Endodermal cell (in vitro differentiated cells): Measurements from ENCODE around the gene PXN. TPM values are rescaled to one million over a fixed set of nuclear protein-coding genes. Genes with fewer than 3 reads are reported as not detected.

Source experiments
- DNase-seq: peaks from one replicate; pipeline ENCODE4 v3.0.0-alpha.2; 2017
- H3K27ac ChIP-seq: 2 replicates; pipeline ENCODE4 v1.5.1; 2013; ENCODE audit warnings: mild to moderate bottlenecking, low read depth, low read length, moderate library complexity
- H3K27me3 ChIP-seq: 2 replicates; pipeline ENCODE4 v1.6.1; 2013; ENCODE audit warnings: mild to moderate bottlenecking, low read length, moderate library complexity; ENCODE audit not compliant: insufficient read depth, control insufficient read depth, poor library complexity, severe bottlenecking
- H3K36me3 ChIP-seq: 2 replicates; pipeline ENCODE4 v1.7.0; 2013; ENCODE audit warnings: mild to moderate bottlenecking, low read length, moderate library complexity; ENCODE audit not compliant: control insufficient read depth, insufficient read depth
- H3K4me1 ChIP-seq: one replicate; pipeline ENCODE4 v1.7.0; 2013; ENCODE audit warnings: low read length; ENCODE audit not compliant: control insufficient read depth, insufficient read depth
- H3K4me3 ChIP-seq: 2 replicates; pipeline ENCODE4 v1.5.1; 2013; ENCODE audit warnings: mild to moderate bottlenecking, low read length, moderate library complexity
- H3K9ac ChIP-seq: 2 replicates; pipeline ENCODE4 v1.6.1; 2013; ENCODE audit warnings: mild to moderate bottlenecking, low read length, moderate library complexity; ENCODE audit not compliant: poor library complexity, severe bottlenecking; ENCODE audit errors: extremely low read depth
- H3K9me3 ChIP-seq: 2 replicates; pipeline ENCODE4 v1.6.1; 2013; ENCODE audit warnings: mild to moderate bottlenecking, low read length, moderate library complexity; ENCODE audit not compliant: control insufficient read depth
- H3K27ac Mint-ChIP-seq: 2 replicates; pipeline ENCODE4 v1.8.0; 2020; ENCODE audit warnings: mixed read lengths
- H3K27me3 Mint-ChIP-seq: 2 replicates; pipeline ENCODE4 v1.8.0; 2021; ENCODE audit warnings: mild to moderate bottlenecking, mixed read lengths; ENCODE audit not compliant: insufficient read depth
- H3K36me3 Mint-ChIP-seq: 2 replicates; pipeline ENCODE4 v1.8.0; 2020; ENCODE audit warnings: low read depth, mixed read lengths
- H3K4me1 Mint-ChIP-seq: 2 replicates; pipeline ENCODE4 v1.8.0; 2020; ENCODE audit warnings: mixed read lengths
- H3K4me3 Mint-ChIP-seq: 2 replicates; pipeline ENCODE4 v1.8.0; 2020; ENCODE audit warnings: mild to moderate bottlenecking, moderate library complexity, mixed read lengths
- H3K9me3 Mint-ChIP-seq: 2 replicates; pipeline ENCODE4 v1.8.0; 2020; ENCODE audit warnings: mild to moderate bottlenecking, mixed read lengths
- WGBS, 2 experiments: methylation state at CpG; one replicate each; pipeline versions ENCODE4 v1.1.5 to v1.1.7; 2013; ENCODE audit warnings: missing lambda C conversion rate in 2 of 2, mixed read lengths in 1 of 2; ENCODE audit not compliant: insufficient coverage in 1 of 2, insufficient read length in 1 of 2; 5-methylcytosine and 5-hydroxymethylcytosine counted together
- total RNA-seq, 2 donors: library from RNA; stranded (reverse); fragmentation: NEBNext Ultra II Directional in 1 of 2; extraction: Animal tissue kit (Norgen Biotek cat#: 25700) in 1 of 2; gene quantifications; 2 replicates in 1 of 2; 3 replicates in 1 of 2; pipeline ENCODE4 v1.2.1, GENCODE V29; 2021
- TF ChIP-seq, protein P1 (sequence below): fragments of 200-600 bp; sonication (generic); conservative IDR thresholded peaks from 2 replicates; pipeline ENCODE4 v1.5.0; 2021; ENCODE audit warnings: antibody characterized with exemption, mild to moderate bottlenecking

PXN gene
- total RNA-seq, 2 donors from 2014 or later = 58.4 to 92.7 TPM

DNA sequence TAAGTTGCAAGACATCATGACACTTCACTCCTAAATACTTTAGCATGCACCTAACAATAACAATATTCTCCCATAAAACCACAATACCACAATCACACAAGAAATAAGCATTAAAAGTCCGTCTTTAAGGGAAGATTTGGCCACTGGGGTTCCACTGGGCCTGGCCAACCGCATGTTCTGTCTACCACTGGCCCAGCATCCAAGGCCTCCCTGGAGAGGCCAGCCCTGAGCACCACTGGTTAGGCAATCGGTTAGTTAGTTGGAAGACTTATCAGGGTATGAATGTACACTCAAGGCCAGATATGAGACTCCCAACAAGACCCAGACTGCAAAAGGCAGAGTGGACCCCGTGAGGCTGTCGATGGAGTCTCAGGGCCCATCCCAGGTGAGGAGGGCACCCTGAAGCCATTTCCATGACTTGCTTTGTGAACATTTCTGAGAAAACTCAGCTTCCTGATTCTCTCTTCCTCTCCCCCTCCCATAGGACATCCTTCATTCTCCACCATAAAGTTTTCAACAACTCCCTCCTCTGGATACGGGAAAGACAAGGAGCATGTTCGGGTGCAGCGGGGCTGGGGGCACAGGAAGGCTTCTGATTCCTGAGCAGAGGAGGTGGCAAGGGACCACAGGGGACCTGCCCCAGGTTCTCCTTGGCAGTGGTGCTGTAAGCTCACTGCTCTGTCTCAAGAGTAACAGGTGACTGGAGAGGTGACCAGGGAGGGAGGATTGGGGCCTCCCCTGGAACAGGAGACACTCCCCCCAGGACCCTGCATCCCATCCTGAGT is 5.9 kb downstream of the PXN start:
- Mint-ChIP-seq H3K27me3 (no peaks in the 10 kb centered on the region), H3K9me3 (no peaks in the 10 kb centered on the region), H3K36me3 (peaks cover 13% of the 10 kb centered on the region), H3K4me3 (no peak overlapping the region), H3K27ac (peak overlapping the region; percentile 82), H3K4me1 (peaks cover 55% of the 10 kb centered on the region)
- Histone ChIP-seq H3K27ac (no peak overlapping the region), H3K4me3 (no peak overlapping the region), H3K9ac (no peak overlapping the region), H3K36me3 (peaks cover 16% of the 10 kb centered on the region), H3K9me3 (no peaks in the 10 kb centered on the region), H3K27me3 (no peaks in the 10 kb centered on the region), H3K4me1 (peaks cover 21% of the 10 kb centered on the region)
- peak; percentile 47 for DNase-seq
- 84 to 93% methylated on average over 4 to 8 of the region's 8 CpGs for WGBS, 2 experiments
- TF ChIP-seq, protein P1, sequence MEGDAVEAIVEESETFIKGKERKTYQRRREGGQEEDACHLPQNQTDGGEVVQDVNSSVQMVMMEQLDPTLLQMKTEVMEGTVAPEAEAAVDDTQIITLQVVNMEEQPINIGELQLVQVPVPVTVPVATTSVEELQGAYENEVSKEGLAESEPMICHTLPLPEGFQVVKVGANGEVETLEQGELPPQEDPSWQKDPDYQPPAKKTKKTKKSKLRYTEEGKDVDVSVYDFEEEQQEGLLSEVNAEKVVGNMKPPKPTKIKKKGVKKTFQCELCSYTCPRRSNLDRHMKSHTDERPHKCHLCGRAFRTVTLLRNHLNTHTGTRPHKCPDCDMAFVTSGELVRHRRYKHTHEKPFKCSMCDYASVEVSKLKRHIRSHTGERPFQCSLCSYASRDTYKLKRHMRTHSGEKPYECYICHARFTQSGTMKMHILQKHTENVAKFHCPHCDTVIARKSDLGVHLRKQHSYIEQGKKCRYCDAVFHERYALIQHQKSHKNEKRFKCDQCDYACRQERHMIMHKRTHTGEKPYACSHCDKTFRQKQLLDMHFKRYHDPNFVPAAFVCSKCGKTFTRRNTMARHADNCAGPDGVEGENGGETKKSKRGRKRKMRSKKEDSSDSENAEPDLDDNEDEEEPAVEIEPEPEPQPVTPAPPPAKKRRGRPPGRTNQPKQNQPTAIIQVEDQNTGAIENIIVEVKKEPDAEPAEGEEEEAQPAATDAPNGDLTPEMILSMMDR = no peak

DNA sequence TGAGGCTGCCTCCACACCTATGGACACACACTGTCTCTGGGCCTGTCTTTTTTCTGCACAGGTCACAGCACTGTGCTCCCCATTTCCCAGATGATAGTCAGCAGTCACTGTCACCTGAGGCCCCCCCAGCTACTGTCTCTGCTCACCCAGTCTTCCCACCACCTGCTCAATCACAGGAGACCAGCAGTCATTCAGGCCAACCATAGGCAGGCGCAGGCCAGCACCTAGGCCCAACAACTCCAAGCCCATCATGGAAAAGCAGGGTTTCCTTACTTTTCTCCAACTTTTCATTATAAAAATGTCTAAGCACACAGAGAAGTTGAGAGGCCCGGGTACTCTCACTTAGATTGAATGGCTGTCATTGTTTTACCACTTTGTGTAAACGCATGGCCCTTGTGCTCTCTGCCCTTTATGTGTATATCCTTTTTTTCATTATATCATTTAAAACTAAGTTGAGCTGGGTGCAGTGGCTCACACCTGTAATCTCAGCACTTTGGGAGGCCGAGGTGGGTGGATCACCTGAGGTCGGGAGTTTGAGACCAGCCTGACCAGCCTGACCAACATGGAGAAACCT is 7.1 kb downstream of the PXN start:
- Mint-ChIP-seq H3K36me3 (peaks cover 17% of the 10 kb centered on the region), H3K4me1 (peaks cover 43% of the 10 kb centered on the region), H3K27ac (peak overlapping the region; percentile 60), H3K27me3 (no peaks in the 10 kb centered on the region), H3K4me3 (no peak overlapping the region), H3K9me3 (no peaks in the 10 kb centered on the region)
- Histone ChIP-seq H3K4me3 (no peak overlapping the region), H3K27ac (no peak overlapping the region), H3K9me3 (no peaks in the 10 kb centered on the region), H3K36me3 (peaks cover 16% of the 10 kb centered on the region), H3K4me1 (peaks cover 16% of the 10 kb centered on the region), H3K9ac (no peak overlapping the region), H3K27me3 (no peaks in the 10 kb centered on the region)
- TF ChIP-seq, protein P1 = no peak
- WGBS, 2 experiments = 86 to 96% methylated on average over 3 to 5 of the region's 5 CpGs
- DNase-seq = no peak

DNA sequence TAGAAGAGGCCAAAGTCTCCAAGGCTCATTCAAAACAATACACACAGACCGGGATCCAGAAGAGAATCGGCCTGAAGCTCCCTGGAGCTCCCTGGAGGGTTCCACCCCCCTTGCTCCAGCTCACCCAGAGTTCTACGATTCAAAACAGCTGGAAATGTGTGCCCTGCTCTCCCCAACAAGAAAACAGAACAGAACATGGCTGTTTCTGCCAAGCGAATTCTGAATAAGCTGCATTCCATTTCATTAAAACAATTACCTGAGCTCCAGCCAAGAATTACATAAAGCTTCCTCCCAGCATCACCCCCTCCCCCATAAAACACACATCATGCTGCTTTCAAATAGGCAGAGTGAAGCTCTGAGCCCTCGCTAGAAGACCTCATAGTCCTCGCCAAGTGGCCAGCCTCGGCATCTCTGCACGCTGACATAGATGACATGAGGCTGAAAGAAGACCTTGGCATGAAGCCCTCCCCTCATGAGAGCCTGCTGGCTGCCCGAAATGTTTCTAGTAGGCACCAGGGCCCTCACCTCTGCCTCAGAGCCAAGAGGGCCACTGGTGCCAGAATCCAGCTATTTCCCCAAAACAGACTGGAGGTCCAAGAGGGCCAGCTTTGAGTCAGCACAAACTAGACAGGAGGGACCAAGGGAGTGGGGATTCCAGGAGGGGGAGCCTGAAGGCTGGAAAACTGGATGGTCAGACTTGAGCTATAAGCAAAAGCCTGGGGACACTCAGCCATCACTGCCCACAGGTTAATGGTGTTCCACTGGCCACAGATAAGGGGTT is 8.3 kb downstream of the PXN start:
- H3K4me3 Mint-ChIP-seq = no peak overlapping the region
- H3K4me1 ChIP-seq = peaks cover 6% of the 10 kb centered on the region
- peaks cover 17% of the 10 kb centered on the region for H3K36me3 Mint-ChIP-seq
- H3K4me3 ChIP-seq = no peak overlapping the region
- H3K27ac Mint-ChIP-seq = peak overlapping the region; percentile 58
- no peaks in the 10 kb centered on the region for H3K9me3 ChIP-seq
- 77 to 79% methylated on average over 7 to 9 of the region's 9 CpGs for WGBS, 2 experiments
- H3K27me3 ChIP-seq = no peaks in the 10 kb centered on the region
- DNase-seq = peak; percentile 72
- TF ChIP-seq, protein P1 = no peak
- H3K27ac ChIP-seq = no peak overlapping the region
- H3K36me3 ChIP-seq = peaks cover 16% of the 10 kb centered on the region
- H3K9ac ChIP-seq = no peak overlapping the region
- H3K9me3 Mint-ChIP-seq = no peaks in the 10 kb centered on the region
- H3K27me3 Mint-ChIP-seq = no peaks in the 10 kb centered on the region
- H3K4me1 Mint-ChIP-seq = peaks cover 38% of the 10 kb centered on the region
